Heart right ventricle (tissue), 16 donors: Measurements from ENCODE around the gene OLIG3. TPM values are rescaled to one million over a fixed set of nuclear protein-coding genes. Genes with fewer than 3 reads are reported as not detected.

ENCODE experiments used
- ATAC-seq, 8 donors: fragments of 200-7000 bp; cut with Tn5 transposase; one replicate each; pipeline ENCODE4 v1.9.1; 2020; ENCODE audit warnings: mild to moderate bottlenecking in 8 of 8, moderate library complexity in 8 of 8, moderate number of reproducible peaks in 1 of 8
- DNase-seq, 2 donors: peaks; one replicate each; pipeline ENCODE4 v3.0.0-alpha.2; 2020
- H3K27ac ChIP-seq, 10 donors: fragments of 200-600 bp; sonication (generic) in 2 of 10; one replicate each; pipeline versions ENCODE4 v1.5.0 to v1.8.0; 2020 to 2022; ENCODE audit warnings: mild to moderate bottlenecking in 3 of 10
- H3K27me3 ChIP-seq, 7 donors: fragments of 200-600 bp; one replicate each; pipeline ENCODE4 v1.8.0; 2021 to 2022; ENCODE audit warnings: mild to moderate bottlenecking in 2 of 7
- H3K36me3 ChIP-seq, 9 donors: fragments of 200-600 bp; sonication (generic) in 1 of 9; one replicate each; pipeline versions ENCODE4 v1.5.0 to v1.8.0; 2020 to 2022; ENCODE audit warnings: mild to moderate bottlenecking in 2 of 9
- H3K4me1 ChIP-seq, 9 donors: fragments of 200-600 bp; sonication (generic) in 1 of 9; one replicate each; pipeline versions ENCODE4 v1.5.0 to v1.8.0; 2020 to 2022; ENCODE audit warnings: mild to moderate bottlenecking in 4 of 9
- H3K4me3 ChIP-seq, 10 donors: fragments of 200-600 bp; sonication (generic) in 2 of 10; one replicate each; pipeline versions ENCODE4 v1.5.0 to v1.8.0; 2020 to 2022; ENCODE audit warnings: mild to moderate bottlenecking in 7 of 10, moderate library complexity in 2 of 10
- H3K9me3 ChIP-seq, 11 donors: fragments of 200-600 bp in 10 of 11; sonication (generic) in 2 of 11; one replicate each; pipeline versions ENCODE4 v1.5.0 to v1.8.0; 2013 to 2022; ENCODE audit warnings: mild to moderate bottlenecking in 2 of 11, control low read depth in 1 of 11, moderate library complexity in 1 of 11
- WGBS, 2 donors: extraction: QIAGEN DNeasy Blood & Tissue Kit; methylation state at CpG; one replicate each; pipeline ENCODE4 v1.1.7; 2013; ENCODE audit warnings: inconsistent platforms in 1 of 2; 5-methylcytosine and 5-hydroxymethylcytosine counted together
- intact Hi-C, 10 donors: fragments of 100-400 bp; cut with DNase I; formaldehyde crosslinking; loops; one replicate each; pipeline versions ENCODE4 v1.11.1 to v1.14.2; 2022
- polyA plus RNA-seq, 2 donors: library from polyadenylated mRNA; stranded (reverse); fragments of 200-250 nt; gene quantifications; one replicate each; pipeline ENCODE4 v1.2.3, GENCODE V29; 2013
- total RNA-seq, 10 donors: library from RNA; stranded (reverse); fragmentation: NEBNext Ultra II Directional in 3 of 10; extraction: Animal tissue kit (Norgen Biotek cat#: 25700) in 3 of 10; gene quantifications; one replicate each; pipeline versions ENCODE4 v1.2.1 to v1.2.4, GENCODE V29; 2021 to 2023
- TF ChIP-seq, protein P1 (sequence below), 9 donors: fragments of 200-600 bp; sonication (generic) in 2 of 9; IDR thresholded peaks; one replicate each; pipeline versions ENCODE4 v1.5.0 to v1.8.0; 2021 to 2022; ENCODE audit warnings: antibody characterized with exemption in 9 of 9, mild to moderate bottlenecking in 5 of 9, moderate library complexity in 1 of 9
- donor health status: Arrhythmogenic right ventricular cardiomyopathy.
- donor health status: ischemic (EF 13 %, LVEDD 7.1; RV severe dilation, severe dysfunction).
- donor health status: healthy with polysubstance abuse.
- donor health status: DM: no; HTN: yes; CAD: no.
- donor health status: DM: no; HTN: no; CAD: no.
- donor health status: ischemic (EF 25% LVEDD 6.9; RV normal size, moderate dysfunction).
- donor health status: ischemic (EF 25% LVEDD 5.7; RV mildly dilated, moderate dysfunction).
- donor health status: healthy.
- donor health status: DM: yes; HTN: yes; CAD: no.
- donor health status: Ischemic cardiomyopathy.
- donor health status: ischemic (EF 35%, LVEDD 5.7; RV mildly dilated, moderate dysfunction).
- donor health status: nonischemic (EF 11% LVEDD 7.7; RV severe dilation, severe dysfunction).
- donor health status: DM: yes; HTN: yes; CAD: no.
- donor health status: PGD.
- donor health status: ischemic (EF 29% LVEDD 5.4; RV normal size, mild dysfunction).
- donor health status: nonischemic (EF 23%, LVEDD 6.1; RV moderate dilation, normal function).

OLIG3 gene
- total and polyA plus RNA-seq, 12 donors, result not detected

DNA sequence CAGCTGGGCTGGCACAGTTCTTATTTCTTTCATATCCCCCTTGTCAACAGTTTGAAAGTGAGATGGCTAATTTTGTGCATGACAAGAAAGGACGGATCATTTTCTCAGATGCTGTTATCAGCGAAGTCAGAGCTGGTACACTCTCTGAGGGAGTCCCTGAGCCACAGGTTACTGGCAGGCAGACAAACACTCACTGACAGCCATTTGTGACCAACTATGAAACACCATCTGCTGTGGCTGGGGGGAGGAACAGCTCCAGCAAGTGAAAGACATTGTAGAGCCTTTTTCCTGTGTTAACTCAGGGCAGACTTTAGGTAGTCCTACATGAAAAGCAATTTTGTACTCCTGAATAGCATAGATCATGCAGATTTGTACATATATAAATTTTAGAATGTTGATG, 22.2 kb downstream of the OLIG3 start:
- H3K9me3 ChIP-seq, result peaks cover 0 to 2% (median 0%) of the 10 kb centered on the region in 11 donors
- no peak for DNase-seq
- H3K27me3 ChIP-seq, result peaks cover 0 to 76% (median 49%) of the 10 kb centered on the region in 7 donors
- TF ChIP-seq, protein P1, sequence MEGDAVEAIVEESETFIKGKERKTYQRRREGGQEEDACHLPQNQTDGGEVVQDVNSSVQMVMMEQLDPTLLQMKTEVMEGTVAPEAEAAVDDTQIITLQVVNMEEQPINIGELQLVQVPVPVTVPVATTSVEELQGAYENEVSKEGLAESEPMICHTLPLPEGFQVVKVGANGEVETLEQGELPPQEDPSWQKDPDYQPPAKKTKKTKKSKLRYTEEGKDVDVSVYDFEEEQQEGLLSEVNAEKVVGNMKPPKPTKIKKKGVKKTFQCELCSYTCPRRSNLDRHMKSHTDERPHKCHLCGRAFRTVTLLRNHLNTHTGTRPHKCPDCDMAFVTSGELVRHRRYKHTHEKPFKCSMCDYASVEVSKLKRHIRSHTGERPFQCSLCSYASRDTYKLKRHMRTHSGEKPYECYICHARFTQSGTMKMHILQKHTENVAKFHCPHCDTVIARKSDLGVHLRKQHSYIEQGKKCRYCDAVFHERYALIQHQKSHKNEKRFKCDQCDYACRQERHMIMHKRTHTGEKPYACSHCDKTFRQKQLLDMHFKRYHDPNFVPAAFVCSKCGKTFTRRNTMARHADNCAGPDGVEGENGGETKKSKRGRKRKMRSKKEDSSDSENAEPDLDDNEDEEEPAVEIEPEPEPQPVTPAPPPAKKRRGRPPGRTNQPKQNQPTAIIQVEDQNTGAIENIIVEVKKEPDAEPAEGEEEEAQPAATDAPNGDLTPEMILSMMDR (IDR thresholded peaks at IDR 0.05), result no peak
- intact Hi-C loops, result no loop called here
- H3K27ac ChIP-seq, result no peak overlapping the region
- no peak overlapping the region for H3K4me3 ChIP-seq
- no peaks in the 10 kb centered on the region for H3K4me1 ChIP-seq
- no peaks in the 10 kb centered on the region for H3K36me3 ChIP-seq
- WGBS, 2 donors, result 47 to 53% methylated on average over 2 of the region's 2 CpGs
- ATAC-seq, result no peak

DNA sequence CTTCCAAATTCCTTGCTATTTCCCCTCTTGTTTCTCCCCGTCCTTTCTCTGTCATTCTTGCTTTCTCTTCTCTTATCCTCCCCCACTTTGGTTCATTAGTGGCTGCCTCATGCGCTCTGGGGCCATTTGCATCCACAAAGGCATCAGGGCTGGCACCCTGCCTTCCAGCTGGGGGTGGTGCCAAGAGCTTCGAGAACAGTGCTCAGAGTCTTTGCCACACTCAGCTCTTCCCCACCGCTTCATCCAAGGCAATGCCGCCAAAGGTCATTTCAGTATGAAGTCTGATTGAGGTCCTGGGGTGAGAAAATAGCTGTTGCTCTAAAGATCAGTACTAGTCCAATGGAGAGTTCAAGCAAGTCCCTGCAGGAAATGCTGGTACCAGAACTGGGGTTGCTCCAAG, 22.7 kb downstream of the OLIG3 start:
- H3K36me3 ChIP-seq, result no peaks in the 10 kb centered on the region
- no peak overlapping the region for H3K4me3 ChIP-seq
- 56 to 61% methylated on average over 5 of the region's 5 CpGs for WGBS, 2 donors
- peaks cover 0 to 73% (median 45%) of the 10 kb centered on the region in 7 donors for H3K27me3 ChIP-seq
- TF ChIP-seq, protein P1 (IDR thresholded peaks at IDR 0.05), result no peak
- no peaks in the 10 kb centered on the region for H3K4me1 ChIP-seq
- DNase-seq (no peak), ATAC-seq (no peak)
- no peaks in the 10 kb centered on the region for H3K9me3 ChIP-seq
- intact Hi-C loops, result no loop called here
- no peak overlapping the region for H3K27ac ChIP-seq

GRCh38 chr6:137467211-137467610, 27.0 kb downstream of the OLIG3 start:
- ATAC-seq (no peak), DNase-seq (no peak)
- Histone ChIP-seq H3K36me3 (no peaks in the 10 kb centered on the region), H3K9me3 (no peaks in the 10 kb centered on the region), H3K27me3 (peaks cover 0 to 39% (median 18%) of the 10 kb centered on the region in 7 donors), H3K27ac (no peak overlapping the region), H3K4me3 (no peak overlapping the region), H3K4me1 (no peaks in the 10 kb centered on the region)
- 93% methylated on average over 6 of the region's 6 CpGs for WGBS, 2 donors
- TF ChIP-seq, protein P1 (IDR thresholded peaks at IDR 0.05), result no peak
- intact Hi-C loops, result no loop called here

- Histone ChIP-seq H3K9me3 (no peaks in the 10 kb centered on the region), H3K4me3 (no peak overlapping the region), H3K27ac (no peak overlapping the region), H3K36me3 (no peaks in the 10 kb centered on the region), H3K4me1 (no peaks in the 10 kb centered on the region), H3K27me3 (peaks cover 0 to 37% (median 16%) of the 10 kb centered on the region in 7 donors)
- ATAC-seq, result no peak
- intact Hi-C loops, result no loop called here
- DNase-seq, result no peak
- TF ChIP-seq, protein P1 (IDR thresholded peaks at IDR 0.05), result no peak
- 85 to 86% methylated on average over 7 of the region's 7 CpGs for WGBS, 2 donors
These were observed 28.7 kb downstream of the OLIG3 start for GRCh38 chr6:137465378-137466009.
